ENCODE results near the gene CFAP74.
"Not testable (repeated sequence)": the region's sequence is repeated elsewhere in the genome, so short reads cannot be mapped to it uniquely, and the experiment has no call there.

CFAP74 gene

GRCh38 chr1:1984560-1985070 is 19.0 kb downstream of the CFAP74 start:
- no peak for DNase-seq

DNA sequence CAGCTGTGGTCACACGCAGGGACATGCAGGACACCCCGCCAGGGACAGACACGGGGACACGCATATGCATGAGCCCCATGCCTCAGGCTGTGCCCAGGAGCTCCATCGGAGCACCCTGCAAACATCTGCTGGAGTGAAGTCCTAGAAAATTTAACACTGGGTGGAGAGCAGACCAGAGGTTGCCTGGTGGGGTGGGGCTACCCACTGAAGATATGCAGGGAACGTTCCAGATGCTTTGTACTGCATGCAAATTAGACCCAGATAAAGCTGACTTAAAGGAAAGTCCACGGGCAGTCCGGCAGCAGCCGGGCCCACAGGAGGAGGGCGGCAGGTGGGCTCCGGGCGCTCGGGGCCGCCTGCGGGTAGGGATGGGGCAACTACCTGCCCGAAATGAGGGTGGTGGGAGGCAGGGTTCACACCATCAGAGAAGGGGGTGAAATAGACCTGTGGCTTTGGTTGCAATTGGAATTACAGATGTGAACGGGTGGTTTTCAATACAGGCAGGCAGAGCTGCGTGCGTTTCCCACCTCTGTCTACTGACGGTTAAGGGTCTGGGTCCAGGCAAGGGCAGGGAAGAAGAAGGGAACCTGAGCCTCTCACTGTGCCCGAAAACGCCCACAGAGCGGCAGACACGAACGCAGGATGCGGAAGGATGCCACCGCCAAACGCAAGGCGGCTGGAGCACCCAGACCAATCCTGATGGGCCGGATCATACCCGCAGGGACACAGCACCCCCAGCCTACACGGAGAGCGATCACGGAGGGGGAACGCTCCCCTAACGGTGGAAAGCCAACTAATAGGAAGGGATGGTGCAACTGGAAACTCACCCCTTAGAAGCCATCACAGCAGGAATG is 21.0 kb downstream of the CFAP74 start:
- no peak for DNase-seq

GRCh38 chr1:1981631-1982327 is 21.8 kb downstream of the CFAP74 start:
- DNase-seq: not testable (repeated sequence)

DNA sequence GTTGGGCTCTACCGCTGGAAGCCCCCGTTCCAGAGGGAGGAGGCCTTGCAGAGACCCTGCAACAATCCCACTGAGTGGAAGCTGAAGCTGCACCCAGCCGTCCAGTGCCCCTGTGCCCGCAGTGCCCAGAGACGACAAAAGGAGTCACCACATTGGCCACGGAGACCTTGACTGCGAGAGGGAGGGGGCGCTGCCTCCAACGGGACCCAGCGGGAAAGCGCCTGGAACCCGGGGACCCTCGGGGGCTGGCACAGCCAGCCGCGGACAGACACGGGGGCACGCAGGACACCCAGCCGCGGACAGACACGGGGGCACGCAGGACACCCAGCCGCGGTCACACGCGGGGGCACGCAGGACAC is 22.5 kb downstream of the CFAP74 start:
- no peak for DNase-seq

GRCh38 chr1:1980467-1981141 is 23.0 kb downstream of the CFAP74 start:
- DNase-seq: no peak

DNA sequence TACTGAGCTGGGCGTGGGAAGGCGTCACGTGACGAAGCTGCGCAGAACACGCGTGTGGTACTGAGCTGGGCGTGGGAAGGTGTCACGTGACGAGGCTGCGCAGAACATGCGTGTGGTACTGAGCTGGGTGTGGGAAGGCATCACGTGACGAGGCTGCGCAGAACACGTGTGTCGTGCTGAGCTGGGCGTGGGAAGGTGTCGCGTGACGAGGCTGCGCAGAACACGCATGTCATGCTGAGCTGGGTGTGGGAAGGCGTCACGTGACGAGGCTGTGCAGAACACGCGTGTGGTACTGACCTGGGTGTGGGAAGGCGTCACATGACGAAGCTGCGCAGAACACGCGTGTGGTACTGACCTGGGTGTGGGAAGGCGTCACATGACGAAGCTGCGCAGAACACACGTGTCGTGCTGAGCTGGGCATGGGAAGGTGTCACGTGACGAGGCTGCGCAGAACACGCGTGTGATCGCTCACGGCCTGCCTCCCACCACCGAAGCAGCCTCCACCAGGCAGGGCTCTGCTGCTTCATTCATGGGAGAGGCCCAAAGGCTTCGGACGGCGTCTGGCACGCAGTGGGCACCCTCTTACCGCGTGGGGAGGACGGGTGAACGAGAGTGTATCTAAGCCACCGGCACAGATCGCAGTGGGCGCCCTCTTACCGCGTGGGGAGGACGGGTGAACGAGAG is 24.0 kb downstream of the CFAP74 start:
- DNase-seq: no peak

GRCh38 chr1:1978690-1979481 is 24.7 kb downstream of the CFAP74 start:
- DNase-seq: not testable (repeated sequence)

DNA sequence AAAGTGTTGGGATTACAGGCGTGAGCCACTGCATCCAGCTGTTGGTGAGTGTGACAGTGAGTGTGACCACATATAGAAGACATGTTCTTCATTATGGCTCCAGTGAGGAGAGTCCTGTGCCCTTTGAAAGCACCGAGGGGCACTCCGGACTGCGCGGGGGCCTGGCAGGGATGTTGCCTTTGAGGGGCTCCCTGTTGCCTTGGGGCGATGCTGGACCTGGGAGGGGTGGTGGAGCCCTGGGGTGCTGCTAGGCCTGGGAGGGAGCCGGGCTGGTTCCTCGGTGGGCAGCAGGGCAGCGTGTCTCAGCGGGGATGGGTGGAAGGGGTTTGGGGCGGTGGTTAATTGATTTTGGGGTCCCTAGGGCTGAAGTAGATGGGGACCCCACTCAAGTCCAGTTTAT is 25.5 kb downstream of the CFAP74 start:
- DNase-seq: no peak

- DNase-seq: no peak
Measured at GRCh38 chr1:1976031-1976430, 27.6 kb downstream of the CFAP74 start.

DNA sequence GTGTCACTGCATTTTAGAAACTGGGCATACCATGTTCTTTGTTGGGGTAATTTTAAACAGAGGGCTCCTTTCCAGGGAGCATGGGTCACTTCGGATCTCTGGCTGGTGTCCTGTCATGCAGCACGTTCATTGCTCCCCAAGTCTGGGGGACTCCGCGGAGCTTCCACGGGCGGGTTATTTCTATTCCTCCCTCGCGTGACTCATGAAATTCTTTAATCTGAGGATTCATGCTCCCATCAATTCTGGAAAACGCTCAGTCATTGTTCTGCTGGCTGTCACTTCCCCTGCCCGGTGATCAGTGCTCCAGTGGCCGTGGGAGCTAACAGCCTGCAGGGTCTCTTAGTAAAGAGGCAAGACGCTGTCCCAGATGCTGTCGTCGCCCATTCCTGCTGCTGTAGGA is 28.1 kb downstream of the CFAP74 start:
- no peak for DNase-seq

- DNase-seq: no peak
Measured at GRCh38 chr1:1974834-1975233, 28.8 kb downstream of the CFAP74 start.

- DNase-seq: no peak
Measured at GRCh38 chr1:1973716-1974642, 29.6 kb downstream of the CFAP74 start.

GRCh38 chr1:1972976-1973715 is 30.4 kb downstream of the CFAP74 start:
- DNase-seq: no peak

DNA sequence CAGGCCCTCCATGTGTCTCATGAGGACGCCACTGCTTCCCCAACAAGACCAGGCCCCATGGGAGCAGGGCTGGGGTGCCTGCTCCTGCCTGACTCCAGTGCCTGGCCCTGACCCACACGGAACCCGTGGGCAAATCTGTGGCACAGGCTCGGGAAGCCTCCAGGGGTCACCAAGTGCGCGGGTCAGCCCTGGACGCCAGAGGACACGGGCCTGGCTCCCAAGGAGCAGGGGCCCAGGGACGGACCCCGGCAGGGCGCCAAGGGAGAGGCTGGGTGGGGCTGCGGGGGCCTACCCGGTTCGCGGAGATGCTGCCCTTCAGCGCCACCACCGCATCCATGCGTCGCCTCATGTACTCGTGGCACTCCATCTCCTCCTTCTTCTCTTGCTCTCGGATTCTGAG is 31.9 kb downstream of the CFAP74 start:
- DNase-seq: no peak

DNA sequence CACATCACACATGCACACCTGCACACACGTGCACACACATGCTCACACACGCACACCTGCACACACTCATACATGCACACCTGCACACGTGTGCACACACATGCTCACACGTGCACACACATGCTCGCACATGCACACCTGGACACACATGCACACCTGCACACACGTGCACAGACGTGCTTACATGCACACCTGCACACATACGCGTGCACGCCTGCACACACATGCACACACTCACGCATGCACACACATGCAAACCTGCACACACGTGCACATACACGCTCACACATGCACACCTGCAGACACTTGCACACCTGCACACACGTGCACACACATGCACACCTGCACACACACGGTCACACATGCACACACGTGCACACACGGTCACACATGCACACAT is 32.6 kb downstream of the CFAP74 start:
- no peak for DNase-seq

GRCh38 chr1:1969953-1970716 is 33.5 kb downstream of the CFAP74 start:
- DNase-seq: no peak

DNA sequence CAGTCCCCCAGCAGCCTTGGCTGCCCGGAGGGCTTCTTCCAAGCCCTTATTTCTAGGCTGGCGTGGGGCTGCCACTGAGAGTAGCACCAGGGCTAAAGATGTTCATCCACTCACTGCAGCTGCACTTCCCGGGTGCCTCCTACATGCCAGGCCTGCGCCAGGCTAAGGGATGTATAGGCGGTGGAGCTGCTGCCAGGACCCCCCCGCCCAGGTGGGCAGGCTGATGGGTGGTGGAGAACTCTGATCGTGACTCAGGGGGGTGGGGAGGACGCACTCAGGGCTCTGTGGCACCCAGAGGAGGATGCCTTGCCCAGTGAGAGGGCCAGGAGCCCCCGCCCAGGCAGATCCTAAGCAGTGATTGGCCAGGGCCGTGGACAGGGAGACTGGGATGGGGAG is 34.1 kb downstream of the CFAP74 start:
- no peak for DNase-seq

- DNase-seq: no peak
Measured at GRCh38 chr1:1968767-1969504, 34.6 kb downstream of the CFAP74 start.

DNA sequence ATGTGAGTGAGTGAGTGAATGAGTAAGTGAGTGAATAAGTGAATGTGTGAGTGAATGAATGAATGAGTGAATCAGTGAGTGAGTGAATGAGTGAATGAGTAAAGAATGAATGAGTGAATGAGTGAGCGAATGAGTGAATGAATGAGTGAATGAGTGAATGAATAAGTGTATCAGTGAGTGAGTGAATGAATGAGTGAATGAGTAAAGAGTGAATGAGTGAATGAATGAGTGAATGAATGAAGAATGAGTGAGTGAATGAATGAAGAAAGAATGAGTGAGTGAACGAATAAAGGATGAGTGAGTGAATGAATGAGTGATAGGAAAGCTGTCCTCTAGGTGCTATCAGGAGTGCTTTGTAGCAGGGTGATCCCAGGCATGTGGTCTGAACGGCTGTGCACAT is 35.7 kb downstream of the CFAP74 start:
- no peak for DNase-seq

Data from NCI-H187 treated with DMSO at 0.1 percent for 48 hours (cell line).